GM18870 (cell line): Measurements from ENCODE around the gene PRR35.

Experiments used
- ATAC-seq: cut with Tn5 transposase; IDR thresholded peaks from one replicate; pipeline ENCODE4 v1.9.1; 2021; ENCODE audit warnings: moderate library complexity; ENCODE audit not compliant: unreplicated experiment

The PRR35 gene

DNA sequence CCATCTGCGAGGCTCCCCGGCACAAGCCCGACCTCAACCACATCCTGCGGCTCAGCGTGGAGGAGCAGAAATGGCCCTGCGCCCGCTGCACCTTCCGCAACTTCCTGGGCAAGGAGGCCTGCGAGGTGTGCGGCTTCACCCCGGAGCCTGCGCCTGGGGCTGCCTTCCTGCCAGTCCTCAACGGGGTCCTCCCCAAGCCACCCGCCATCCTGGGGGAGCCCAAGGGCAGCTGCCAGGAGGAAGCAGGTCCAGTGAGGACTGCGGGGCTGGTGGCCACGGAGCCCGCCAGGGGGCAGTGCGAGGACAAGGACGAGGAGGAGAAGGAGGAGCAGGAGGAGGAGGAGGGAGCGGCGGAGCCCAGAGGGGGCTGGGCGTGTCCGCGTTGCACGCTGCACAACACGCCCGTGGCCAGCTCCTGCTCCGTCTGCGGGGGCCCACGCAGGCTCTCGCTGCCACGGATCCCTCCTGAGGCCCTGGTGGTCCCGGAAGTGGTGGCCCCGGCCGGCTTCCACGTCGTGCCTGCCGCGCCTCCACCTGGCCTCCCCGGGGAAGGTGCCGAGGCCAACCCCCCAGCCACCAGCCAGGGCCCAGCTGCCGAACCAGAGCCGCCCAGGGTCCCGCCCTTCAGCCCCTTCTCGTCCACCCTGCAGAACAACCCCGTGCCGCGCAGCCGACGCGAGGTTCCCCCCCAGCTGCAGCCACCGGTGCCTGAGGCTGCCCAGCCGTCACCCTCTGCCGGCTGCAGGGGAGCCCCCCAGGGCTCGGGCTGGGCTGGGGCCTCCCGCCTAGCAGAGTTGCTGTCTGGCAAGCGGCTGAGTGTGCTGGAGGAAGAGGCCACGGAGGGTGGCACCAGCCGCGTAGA is 13.1 kb upstream of the PRR35 start:
- ATAC-seq: no peak

DNA sequence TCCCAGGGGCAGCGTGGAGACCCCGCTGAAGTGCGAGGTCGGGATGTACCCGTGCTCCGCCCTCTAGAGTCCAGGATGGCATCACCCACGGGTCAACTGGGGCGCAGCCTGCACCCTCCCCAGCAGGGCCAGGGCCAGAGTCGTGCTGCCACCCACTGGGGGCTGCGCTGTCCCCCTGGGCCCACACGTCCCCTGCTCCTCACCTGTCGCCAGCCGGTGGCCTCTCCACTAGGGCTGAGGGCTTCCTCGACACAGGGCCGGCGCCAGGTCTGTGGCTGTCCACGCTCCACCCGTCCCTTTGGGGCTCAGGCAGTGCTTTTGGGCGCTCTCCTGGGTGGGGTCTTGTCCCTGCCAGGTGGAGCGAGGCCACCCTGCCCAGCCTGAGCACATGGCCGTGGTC is 11.6 kb upstream of the PRR35 start:
- no peak for ATAC-seq

DNA sequence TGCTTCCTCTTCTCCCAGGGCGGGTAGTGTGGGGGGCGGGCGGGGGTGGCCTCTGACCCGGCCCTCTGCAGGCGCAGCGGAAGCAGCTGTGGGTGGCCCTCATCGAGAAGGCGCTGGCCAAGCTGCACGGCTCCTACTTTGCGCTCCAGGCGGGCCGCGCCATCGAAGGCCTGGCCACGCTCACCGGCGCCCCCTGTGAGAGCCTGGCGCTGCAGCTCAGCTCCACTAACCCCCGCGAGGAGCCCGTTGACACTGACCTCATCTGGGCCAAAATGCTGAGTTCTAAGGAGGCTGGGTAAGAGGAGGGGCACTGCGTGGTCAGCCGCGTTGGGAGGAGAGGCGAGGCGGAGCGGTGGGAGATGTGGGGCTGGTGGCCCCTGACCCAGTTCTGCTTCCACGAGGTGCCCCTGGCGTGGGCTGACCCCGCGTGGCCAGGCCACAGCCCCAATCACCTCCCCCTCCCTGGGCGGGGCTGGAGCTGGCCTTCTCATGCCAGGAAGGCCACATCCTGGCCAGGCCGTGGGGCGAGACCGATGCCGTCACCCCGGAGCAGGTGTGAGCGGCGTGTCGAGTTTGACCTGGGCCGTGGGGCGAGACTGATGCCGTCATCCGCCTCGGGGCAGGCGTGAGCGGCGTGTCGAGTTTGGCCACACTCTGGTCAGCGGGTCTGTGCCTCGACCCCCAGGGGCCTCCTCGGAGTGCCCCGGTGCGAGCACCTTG is 10.5 kb upstream of the PRR35 start:
- ATAC-seq: no peak

DNA sequence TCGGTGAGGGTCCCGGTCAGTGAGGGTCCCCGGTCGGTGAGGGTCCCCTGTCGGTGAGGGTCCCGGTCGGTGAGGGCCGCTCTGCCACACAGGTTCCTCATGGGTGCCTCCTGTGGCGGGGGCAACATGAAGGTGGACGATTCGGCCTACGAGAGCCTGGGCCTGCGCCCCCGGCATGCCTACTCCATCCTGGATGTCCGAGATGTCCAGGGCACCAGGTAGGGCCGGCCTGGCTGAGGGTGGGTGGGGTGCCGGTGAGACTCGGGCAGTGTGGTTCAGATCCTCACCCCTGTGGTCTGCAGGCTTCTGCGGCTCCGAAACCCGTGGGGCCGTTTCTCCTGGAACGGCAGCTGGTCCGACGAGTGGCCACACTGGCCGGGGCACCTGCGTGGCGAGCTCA is 9.0 kb upstream of the PRR35 start:
- ATAC-seq: no peak

DNA sequence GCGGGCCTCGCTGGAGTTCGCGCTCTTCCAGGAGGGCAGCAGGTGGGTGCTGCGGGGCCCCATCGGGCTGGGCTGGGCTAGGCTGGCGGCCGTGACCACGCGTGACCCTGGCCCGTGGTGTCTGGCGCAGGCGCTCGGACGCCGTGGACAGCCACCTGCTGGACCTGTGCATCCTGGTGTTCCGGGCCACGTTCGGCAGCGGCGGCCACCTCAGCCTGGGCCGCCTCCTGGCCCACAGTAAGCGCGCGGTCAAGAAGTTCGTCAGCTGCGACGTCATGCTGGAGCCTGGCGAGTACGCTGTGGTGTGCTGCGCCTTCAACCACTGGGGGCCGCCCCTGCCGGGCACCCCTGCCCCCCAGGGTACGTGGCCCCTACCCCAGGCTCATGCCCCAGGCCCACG is 8.0 kb upstream of the PRR35 start:
- ATAC-seq: no peak

DNA sequence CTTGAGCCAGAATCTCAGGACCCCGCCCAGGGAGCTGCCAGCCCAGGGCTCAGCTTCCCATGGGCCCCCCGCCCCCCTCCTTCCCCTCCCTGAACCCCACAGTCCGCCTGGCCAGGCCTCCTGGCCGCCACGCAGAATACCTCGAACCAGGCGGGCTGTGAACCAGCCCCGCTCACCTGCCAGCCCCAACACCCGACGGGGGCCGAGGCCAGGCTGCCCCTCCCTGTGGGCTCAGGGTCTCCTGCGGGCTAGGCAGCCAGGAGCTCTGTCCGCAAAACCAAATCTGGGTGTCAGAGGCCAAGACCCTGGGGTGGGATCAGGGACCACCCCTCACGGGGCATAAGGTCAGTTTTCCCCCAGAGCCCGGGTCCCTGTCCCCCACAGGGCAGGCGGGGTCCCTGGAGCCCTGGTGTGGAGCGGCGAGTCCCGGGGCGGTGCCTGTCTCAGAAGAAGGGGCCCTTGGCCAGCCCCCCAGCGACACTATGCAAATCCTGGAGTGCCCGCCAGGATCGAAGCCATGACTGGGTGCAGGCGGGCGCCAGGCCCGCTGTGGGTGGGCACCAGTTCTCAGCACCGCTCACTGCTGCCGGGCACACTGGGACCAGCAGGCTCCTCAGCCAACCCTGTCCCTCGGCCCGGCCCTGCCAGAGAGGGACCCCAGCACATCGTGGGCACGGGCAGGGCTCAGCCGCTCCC is 6.4 kb upstream of the PRR35 start:
- ATAC-seq: no peak

DNA sequence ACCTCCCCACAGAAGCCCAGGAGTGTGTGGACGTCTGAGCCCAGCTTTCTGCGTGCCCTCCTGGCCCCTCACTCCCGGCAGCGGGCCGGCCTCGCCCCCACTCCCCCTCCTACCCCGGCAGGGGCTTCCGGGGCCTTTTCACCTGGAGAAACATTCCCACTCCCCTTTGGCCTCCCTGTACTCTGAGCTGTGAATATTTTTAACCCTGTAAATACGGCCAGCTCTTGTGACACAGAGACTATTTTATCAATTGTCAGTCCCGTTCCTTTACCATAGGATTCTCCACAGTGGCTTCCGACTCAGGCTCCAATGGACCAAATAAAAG is 5.9 kb upstream of the PRR35 start:
- no peak for ATAC-seq

DNA sequence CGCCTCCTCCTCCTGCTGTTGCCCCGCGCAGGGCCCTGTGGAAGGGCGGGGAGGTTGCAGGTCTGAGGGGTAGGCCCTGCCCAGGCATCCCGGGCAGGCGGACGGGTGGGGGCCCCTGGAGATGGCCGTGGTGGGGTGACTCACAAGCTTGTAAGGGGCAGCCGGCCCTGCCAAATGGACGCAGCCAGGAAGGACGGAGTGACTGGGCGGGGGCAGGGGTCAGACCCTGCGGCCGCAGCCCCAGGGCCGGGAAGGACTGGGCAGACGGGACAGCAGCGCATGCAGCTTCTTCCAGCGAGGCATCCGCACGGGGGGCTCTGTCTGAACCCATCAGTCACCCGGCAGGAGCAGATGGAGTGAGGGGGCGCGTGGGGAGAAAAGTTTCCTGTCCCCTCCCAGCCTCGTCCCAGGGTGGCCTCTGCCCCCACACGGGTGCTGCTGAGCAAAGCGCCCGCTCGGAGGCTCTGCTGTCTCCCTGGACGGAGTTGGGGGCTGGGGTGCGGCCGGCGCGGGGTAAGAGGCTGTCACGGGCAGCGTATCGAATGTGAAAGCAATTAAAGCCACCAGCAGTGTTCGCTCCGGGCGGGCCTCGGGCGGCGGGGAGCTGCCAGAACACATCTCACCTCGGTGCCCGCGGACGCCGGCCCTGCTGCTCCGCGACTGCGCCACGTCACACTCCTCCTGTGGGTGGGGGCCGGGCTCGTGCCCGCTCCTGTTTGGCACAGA is 5.4 kb upstream of the PRR35 start:
- no peak for ATAC-seq

DNA sequence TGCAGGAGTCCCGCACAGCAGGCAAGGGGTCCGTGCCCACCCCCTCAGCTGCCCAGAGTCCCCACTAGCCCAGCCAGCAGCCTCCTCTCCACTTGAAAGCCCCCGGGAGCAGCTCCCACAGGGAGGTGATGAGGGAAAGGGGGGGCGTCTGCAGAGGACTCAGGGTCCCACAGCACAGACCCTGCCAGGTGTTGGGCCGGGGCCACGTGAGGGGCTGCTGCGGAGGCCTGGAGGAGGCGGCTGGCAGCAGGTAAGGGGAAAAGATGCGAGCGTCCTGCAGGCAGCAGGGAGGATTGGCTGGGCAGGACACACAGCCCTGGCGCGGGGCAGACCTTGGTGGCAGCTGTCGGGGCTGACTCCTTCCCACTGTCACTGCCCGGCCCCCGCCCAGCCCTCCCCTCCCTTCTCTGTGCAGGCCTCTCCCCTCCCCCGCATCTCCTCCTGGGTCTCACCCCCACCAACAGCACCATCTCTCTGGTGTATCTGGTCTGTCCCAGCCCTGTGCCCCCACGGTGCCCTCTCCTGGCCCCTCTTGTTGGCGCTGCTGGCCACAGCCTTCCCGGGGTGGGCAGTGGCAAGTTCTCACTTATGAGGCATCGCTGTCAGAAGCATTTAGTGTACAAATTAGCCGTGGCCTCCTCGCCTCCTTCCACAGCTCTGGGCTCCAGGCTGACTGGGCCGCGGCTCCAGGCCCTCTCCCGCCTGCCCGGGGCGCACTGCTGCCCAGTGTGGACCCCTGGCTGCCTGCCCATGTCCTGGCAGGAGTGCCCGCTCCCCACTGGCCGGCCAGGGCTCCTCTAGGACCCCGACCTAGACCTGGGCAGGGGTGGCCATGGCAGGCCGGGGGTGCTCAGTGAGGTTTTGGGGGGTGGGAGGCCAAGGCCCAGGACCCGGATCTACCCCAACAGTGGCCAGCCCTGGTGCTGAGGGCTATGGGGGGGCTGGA is 4.4 kb upstream of the PRR35 start:
- no peak for ATAC-seq

DNA sequence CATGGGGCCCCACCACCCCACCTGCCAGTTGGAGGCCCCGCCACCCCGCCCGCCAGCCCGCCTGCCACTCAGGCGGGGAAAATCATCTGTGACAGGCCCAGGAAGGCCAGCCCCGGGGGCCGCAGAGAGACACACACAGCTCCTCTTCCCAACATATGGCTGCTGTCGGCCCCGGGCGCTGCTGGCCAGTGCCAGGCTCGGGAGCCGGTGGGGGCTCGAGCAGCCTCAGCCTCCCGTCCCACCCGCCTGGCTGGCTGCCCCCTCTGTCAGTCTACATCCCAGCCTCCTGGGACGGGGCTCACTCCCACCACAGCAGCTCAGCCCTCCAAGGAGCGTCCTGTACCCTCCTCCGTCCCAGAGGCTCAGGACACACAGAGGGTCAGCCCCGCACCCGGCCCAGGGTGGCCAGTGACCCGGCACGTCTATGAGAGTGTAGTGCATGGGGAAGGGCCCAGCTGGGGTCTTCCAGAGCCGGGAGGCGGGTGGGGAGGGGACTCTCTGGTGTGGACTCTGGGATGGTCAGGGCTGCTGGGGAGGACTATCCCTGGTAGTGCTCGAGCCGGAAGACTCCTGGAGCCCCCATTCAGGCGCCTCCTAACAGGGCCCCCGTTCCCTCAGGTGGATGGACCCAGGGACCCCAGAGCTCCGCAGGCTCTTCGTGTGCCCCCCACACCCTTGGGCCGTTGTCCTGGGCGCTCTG is 3.6 kb upstream of the PRR35 start:
- ATAC-seq: no peak

DNA sequence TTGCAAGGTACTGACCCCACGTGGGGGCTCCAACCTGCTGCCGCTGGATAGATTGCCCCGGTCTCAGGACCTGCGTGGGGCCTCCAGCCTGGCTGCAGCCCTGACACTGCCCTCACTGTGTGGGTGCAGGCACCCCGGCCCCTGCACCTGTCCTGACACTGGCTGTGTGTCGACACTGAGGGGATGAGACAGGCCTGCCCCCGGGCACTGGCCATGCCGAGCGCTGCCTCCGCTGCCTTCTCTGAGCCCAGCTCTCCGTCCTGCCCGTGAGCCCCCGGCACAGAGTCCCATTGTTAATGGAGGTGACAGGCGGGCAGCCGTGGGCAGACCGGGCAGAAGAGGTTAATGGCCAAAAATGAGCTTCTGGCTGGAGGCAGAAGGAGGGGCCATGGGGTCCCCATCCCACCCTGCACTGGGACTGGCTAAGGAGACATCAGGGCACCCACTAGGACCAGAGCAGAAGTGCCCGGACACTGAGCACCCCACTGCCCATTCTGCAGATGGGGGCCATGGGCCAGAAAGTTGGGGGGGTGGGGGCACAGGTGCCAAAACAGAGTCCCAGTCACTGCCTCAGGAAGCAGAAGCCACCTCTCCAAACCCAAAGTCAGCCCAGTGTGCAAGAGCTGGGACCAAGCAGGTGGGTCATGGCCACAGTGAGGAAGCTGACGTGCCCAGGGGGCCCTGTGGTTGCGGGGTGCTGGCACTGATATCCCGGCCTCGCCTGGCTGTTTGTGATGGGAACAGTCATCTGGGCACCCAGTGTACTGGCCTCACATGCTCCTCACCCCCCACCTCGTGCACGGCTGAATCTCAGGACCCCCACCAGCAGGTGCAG is 2.5 kb upstream of the PRR35 start:
- no peak for ATAC-seq

DNA sequence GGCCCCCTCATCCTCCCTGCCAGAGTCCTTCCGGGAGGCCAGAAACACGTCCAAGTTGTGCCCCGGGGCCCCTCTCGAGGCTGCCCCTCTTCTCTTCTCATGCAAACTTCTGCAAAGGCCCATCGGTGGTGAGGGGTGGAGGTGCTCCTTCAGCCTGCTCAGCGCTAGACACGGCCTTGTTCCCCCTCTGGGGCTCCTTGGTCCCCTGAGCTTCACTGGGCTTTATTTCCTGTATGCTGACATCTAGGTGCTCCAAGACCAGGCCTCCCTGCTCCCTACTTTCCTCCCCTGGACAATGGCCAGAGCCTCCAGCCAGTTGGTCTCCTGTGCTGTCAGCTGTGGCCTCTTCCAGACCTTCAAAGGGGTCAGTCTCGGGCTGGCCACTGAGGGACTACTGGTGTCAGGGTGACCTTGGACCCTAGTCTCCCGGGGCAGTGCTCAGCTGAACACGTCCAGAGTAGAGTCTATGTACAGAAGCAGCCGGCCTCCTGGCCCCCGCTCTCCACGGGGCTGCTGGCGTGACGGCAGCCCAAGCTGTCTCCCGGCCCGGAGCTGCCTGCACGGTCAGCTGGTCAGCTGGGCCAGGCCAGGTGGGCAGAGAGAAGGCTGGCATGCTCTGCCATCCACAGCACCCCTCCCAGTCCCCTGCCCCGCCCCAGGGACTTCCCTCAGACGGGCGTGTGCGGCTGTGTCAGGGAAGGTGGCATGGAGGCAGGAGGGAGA is 1.7 kb upstream of the PRR35 start:
- no peak for ATAC-seq

DNA sequence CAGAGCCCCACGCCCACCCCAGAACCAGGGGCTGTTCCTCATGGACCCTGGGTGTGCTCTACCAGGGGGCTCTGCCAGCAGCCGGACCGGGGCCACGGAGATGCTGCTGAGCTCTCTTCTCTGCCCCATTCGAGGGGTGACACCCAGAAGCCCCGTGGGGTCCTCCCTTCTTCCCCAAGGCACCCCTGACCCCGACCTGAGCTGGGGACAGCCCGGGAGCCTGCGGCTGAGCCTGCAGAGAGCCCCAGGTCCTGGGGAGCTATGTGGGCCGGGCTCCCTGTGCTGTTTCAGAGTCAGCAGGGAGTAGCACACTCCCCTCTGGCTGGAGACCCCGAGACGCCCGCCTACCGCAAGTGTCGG is 1.2 kb upstream of the PRR35 start:
- ATAC-seq: no peak

DNA sequence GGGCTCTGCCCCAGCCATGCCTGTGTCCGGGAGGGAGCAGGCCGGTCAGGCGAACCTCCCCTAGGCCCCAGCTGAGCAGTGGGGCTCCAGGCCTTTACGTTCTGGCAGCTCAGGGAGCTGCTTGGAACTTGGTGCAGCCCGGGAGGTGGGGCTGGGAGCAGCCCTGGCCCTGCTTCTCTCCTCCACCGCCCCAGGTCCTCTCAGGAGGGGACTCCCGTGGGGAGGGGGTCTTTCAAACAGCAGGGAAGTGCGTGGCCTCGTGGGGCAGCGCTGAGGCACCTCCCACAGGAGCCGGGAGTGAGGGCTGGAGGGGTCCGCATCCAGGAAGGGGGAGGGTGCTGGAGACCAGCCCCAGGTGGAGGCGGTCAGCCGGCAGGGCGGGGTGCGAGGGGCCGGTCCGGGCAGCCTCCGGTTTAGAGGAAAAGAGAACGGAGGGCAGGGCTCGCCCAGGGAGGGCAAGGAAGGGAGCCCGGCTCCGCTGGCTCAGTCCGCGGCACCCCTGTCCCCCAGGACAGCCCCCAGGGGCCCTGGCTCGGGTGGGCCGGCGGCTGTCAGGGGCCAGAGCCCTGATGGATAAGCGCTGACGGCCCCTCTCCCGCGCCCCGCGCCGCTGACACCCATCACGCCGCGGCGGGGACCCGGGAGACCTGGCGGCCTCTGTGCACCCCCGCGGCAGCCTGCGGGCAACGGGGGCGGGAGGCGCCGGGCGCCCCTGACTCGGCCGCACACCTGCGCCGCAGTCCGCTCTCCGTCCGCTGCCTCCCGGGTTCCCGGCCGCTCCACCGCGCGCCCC is 587 bp upstream of the PRR35 start:
- no peak for ATAC-seq

DNA sequence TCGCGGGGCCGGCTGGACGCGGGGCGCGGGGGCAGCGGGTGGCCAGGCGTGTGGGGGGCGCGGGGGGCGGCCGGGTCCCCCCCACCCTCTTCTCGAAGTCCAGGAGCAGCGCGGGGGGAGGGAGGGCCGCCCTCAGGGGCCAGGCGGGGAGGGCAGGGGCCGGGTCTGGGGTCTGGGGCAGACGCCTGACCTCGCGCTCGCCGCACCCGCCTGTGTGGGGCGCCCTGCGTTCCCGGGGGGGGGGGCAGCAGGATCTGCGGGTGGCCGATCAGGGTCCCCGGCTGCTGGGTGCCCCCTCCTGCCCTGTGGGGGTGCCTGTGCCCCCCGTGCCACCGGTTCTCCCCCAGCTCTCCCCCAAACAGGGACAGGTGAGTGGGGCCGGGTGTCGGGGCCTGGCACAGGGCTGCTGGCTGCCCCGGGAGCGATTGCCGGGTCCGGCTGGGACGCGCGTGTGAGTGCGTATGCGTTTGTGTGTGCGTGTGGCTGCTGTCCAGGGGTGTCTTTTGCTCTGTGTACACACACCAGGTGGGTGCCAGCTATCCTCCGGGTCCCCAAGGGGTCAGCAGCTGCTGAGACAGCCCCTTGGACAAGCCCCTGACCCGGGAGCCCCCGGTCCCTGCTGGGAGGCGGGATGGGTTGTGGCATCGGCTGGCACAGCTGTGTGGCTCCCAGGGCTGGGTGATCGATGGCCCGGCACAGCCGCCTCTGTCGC is 663 bp downstream of the PRR35 start:
- no peak for ATAC-seq

DNA sequence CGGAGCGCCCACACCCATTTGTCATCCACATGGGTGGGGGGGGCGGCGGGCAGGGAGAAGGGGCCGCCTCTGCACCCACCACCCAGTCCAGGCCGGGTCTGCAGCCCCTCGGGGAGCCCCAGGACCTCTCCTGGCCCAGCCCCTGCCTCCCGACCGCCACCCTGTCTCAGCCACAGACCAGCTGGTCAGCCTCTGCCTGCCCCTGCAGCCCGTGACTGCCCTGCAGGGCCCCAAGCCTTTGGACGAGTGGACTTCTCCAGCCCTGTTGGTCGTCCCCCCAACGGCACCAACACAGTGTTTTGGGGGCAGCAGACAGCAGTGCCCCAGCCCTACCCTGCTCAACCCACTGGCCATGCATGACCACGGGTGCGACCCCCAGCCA is 1.2 kb downstream of the PRR35 start:
- no peak for ATAC-seq
